ENCODE measurements around the gene FNDC10. TPM values are rescaled to one million over a fixed set of nuclear protein-coding genes. Genes with fewer than 3 reads are reported as not detected.

Gene FNDC10
- total RNA-seq, 4 donors from 2014 or later = 1.5 to 4.6 (median 3.7) TPM

GRCh38 chr1:1551524-1552262 lies 48.2 kb downstream of the FNDC10 start:
- intact Hi-C loops (cut with DNase I; ENCODE audit: low total_unique reads) = no loop called here
- no peak overlapping the region for H3K27ac ChIP-seq
- TF ChIP-seq EP300 (IDR thresholded peaks at IDR 0.05; ENCODE audit: low read depth) = no peak
- TF ChIP-seq CTCF (IDR thresholded peaks at IDR 0.05) = no peak
- no peak for TF ChIP-seq POLR2AphosphoS5 (IDR thresholded peaks at IDR 0.05)
- TF ChIP-seq POLR2A (IDR thresholded peaks at IDR 0.05) = no peak
- no peaks in the 10 kb centered on the region for H3K27me3 ChIP-seq
- no peaks in the 10 kb centered on the region for H3K4me1 ChIP-seq
- DNase-seq = no peak
- no peaks in the 10 kb centered on the region for H3K36me3 ChIP-seq
- in situ Hi-C loops (cut with MboI; ENCODE audit: low pct_ligation_motif_present in 1 of 4, low pct_unique_long_range_greater_than_20kb in 1 of 4, low sequenced_read_pairs in 3 of 4) = no loop called here
- WGBS, 2 donors (ENCODE audit: low coverage in 1 of 2) = 91 to 92% methylated on average over 19 to 33 of the region's 33 CpGs
- no peak overlapping the region for H3K4me3 ChIP-seq
- no peaks in the 10 kb centered on the region for H3K9me3 ChIP-seq

GRCh38 chr1:1550591-1551432 lies 49.1 kb downstream of the FNDC10 start:
- H3K9me3 ChIP-seq = no peaks in the 10 kb centered on the region
- DNase-seq = no peak
- 74 to 100% methylated on average over 2 to 14 of the region's 15 CpGs for WGBS, 2 donors (ENCODE audit: low coverage in 1 of 2)
- in situ Hi-C loops (cut with MboI; ENCODE audit: low pct_ligation_motif_present in 1 of 4, low pct_unique_long_range_greater_than_20kb in 1 of 4, low sequenced_read_pairs in 3 of 4) = no loop called here
- H3K4me3 ChIP-seq = no peak overlapping the region
- no peaks in the 10 kb centered on the region for H3K27me3 ChIP-seq
- no peaks in the 10 kb centered on the region for H3K4me1 ChIP-seq
- H3K36me3 ChIP-seq = no peaks in the 10 kb centered on the region
- intact Hi-C loops (cut with DNase I; ENCODE audit: low total_unique reads) = no loop called here
- H3K27ac ChIP-seq = no peak overlapping the region
- TF ChIP-seq POLR2AphosphoS5 (IDR thresholded peaks at IDR 0.05) (no peak), CTCF (IDR thresholded peaks at IDR 0.05) (peak in 2 of 5 experiments; percentile 4 to 9)

GRCh38 chr1:1550087-1550486 lies 49.8 kb downstream of the FNDC10 start:
- Histone ChIP-seq H3K36me3 (no peaks in the 10 kb centered on the region), H3K27ac (no peak overlapping the region), H3K4me1 (no peaks in the 10 kb centered on the region), H3K9me3 (no peaks in the 10 kb centered on the region), H3K27me3 (no peaks in the 10 kb centered on the region), H3K4me3 (no peak overlapping the region)
- no peak for DNase-seq
- no peak for TF ChIP-seq POLR2A (IDR thresholded peaks at IDR 0.05)
- TF ChIP-seq EP300 (IDR thresholded peaks at IDR 0.05; ENCODE audit: low read depth) = no peak
- TF ChIP-seq CTCF (IDR thresholded peaks at IDR 0.05) = no peak
- TF ChIP-seq POLR2AphosphoS5 (IDR thresholded peaks at IDR 0.05) = no peak
- 80 to 83% methylated on average over 6 to 7 of the region's 7 CpGs for WGBS, 2 donors (ENCODE audit: low coverage in 1 of 2)
- intact Hi-C loops (cut with DNase I; ENCODE audit: low total_unique reads) (no loop called here), in situ Hi-C loops (cut with MboI; ENCODE audit: low pct_ligation_motif_present in 1 of 4, low pct_unique_long_range_greater_than_20kb in 1 of 4, low sequenced_read_pairs in 3 of 4) (no loop called here)

GRCh38 chr1:1548591-1548990 lies 51.3 kb downstream of the FNDC10 start:
- Histone ChIP-seq H3K4me1 (no peaks in the 10 kb centered on the region), H3K27ac (no peak overlapping the region), H3K9me3 (no peaks in the 10 kb centered on the region), H3K36me3 (no peaks in the 10 kb centered on the region), H3K27me3 (no peaks in the 10 kb centered on the region), H3K4me3 (no peak overlapping the region)
- no peak for TF ChIP-seq POLR2A (IDR thresholded peaks at IDR 0.05)
- intact Hi-C loops (cut with DNase I; ENCODE audit: low total_unique reads) (no loop called here), in situ Hi-C loops (cut with MboI; ENCODE audit: low pct_ligation_motif_present in 1 of 4, low pct_unique_long_range_greater_than_20kb in 1 of 4, low sequenced_read_pairs in 3 of 4) (no loop called here)
- no peak for DNase-seq
- 91% methylated on average over 13 of the region's 14 CpGs; no CpG with 5 or more reads in 1 of the 2 donors for WGBS, 2 donors (ENCODE audit: low coverage in 1 of 2)

Other genes with a start within 250 kb of the FNDC10 start
- gene MXRA8, start 241.6 kb downstream of the FNDC10 start, total RNA-seq = 100 to 1,000 TPM in 1 of 4 donors, 10 to 100 TPM in 3; 31.1 to 145 (median 57.1) TPM
- gene AURKAIP1, start 224.9 kb downstream of the FNDC10 start, total RNA-seq = 100 to 1,000 TPM; 110 to 197 (median 167) TPM
- 100 to 1,000 TPM; 169 to 657 (median 349) TPM for gene CCNL2, start 200.8 kb downstream of the FNDC10 start, total RNA-seq
- 100 to 1,000 TPM in 1 of 4 donors, 10 to 100 TPM in 3; 40.0 to 183 (median 97.0) TPM for gene MRPL20, start 192.8 kb downstream of the FNDC10 start, total RNA-seq
- gene ANKRD65, start 178.9 kb downstream of the FNDC10 start, total RNA-seq = 1 to 10 TPM in 3 of 4 donors, under 1 TPM in 1; 0.80 to 4.5 (median 1.9) TPM
- 10 to 100 TPM; 29.4 to 82.0 (median 51.6) TPM for gene VWA1, start 164.4 kb downstream of the FNDC10 start, total RNA-seq
- 1 to 10 TPM in 1 of 4 donors, under 1 TPM in 2, not detected in 1; 0.75 to 1.3 (median 1.00) TPM for gene ATAD3C, start 150.4 kb downstream of the FNDC10 start, total RNA-seq
- gene ATAD3B, start 128.4 kb downstream of the FNDC10 start, total RNA-seq = 100 to 1,000 TPM in 1 of 4 donors, 10 to 100 TPM in 3; 15.6 to 269 (median 39.2) TPM
- 10 to 100 TPM; 14.6 to 34.4 (median 20.4) TPM for gene ATAD3A, start 88.0 kb downstream of the FNDC10 start, total RNA-seq
- gene TMEM240, start 59.5 kb downstream of the FNDC10 start, total RNA-seq = 10 to 100 TPM in 1 of 4 donors, 1 to 10 TPM in 2, not detected in 1; 3.8 to 27.3 (median 4.2) TPM
- gene SSU72, start 25.3 kb downstream of the FNDC10 start, total RNA-seq = 100 to 1,000 TPM in 3 of 4 donors, 10 to 100 TPM in 1; 95.0 to 162 (median 136) TPM
- gene MIB2, start 15.4 kb upstream of the FNDC10 start, total RNA-seq = 100 to 1,000 TPM in 3 of 4 donors, 10 to 100 TPM in 1; 94.2 to 346 (median 224) TPM
- 10 to 100 TPM in 2 of 4 donors, 1 to 10 TPM in 2; 4.9 to 58.9 (median 9.9) TPM for gene MMP23B, start 32.0 kb upstream of the FNDC10 start, total RNA-seq
- 100 to 1,000 TPM in 1 of 4 donors, 10 to 100 TPM in 3; 28.4 to 183 (median 60.5) TPM for gene CDK11B, start 58.9 kb upstream of the FNDC10 start, total RNA-seq
- gene SLC35E2B, start 92.7 kb upstream of the FNDC10 start, total RNA-seq = 100 to 1,000 TPM in 2 of 4 donors, 10 to 100 TPM in 2; 63.4 to 202 (median 83.9) TPM
- gene CDK11A, start 124.2 kb upstream of the FNDC10 start, total RNA-seq = 100 to 1,000 TPM in 2 of 4 donors, 10 to 100 TPM in 2; 52.9 to 250 (median 161) TPM
- gene NADK, start 178.3 kb upstream of the FNDC10 start, total RNA-seq = 100 to 1,000 TPM; 129 to 191 (median 152) TPM